ENCODE measurements around the gene ALDOB. TPM values are rescaled to one million over a fixed set of nuclear protein-coding genes. Genes with fewer than 3 reads are reported as not detected.

Gene ALDOB
- total RNA-seq (2022) (not detected in 2 replicates), Bru-seq, nascent RNA (not detected), BruChase-seq, experiment 1, labeled RNA remaining after a 6-hour chase (percentile 4 among the genes with signal in this experiment), BruChase-seq, experiment 2, labeled RNA remaining after a 2-hour chase (percentile 6 among the genes with signal in this experiment)
- long read RNA-seq = 0 reads

DNA sequence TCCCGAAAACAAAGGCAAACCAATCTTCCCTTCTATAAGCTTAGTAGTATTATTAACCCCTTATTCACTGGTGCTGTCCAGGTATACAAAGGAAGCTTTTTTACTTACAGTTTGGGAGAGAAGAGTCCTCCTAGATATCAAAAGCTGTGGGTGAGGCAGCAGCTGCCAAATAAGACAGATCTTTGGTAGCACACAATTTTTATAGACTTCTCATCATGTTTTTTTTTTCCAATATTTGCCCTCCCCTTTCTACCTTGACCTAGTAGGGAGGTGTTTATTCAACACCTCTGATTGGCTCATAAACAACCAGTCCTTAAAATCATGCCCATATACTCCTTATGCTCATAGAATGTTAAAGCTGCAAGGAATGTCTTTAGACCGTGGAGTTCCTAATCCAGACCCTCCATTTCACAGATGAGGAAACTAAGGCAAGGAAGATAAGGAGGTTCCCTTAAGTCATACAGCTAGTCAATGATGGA, at the start of gene ALDOB:
ALDOB (minus strand) TSS at position 174 of the 479 bp plus-strand sequence. CDS start 4,887 bp downstream, outside the sequence.
- no TSS peak for BruUV-seq (replicated peaks)
- Mint-ChIP-seq H3K9me3 (ENCODE audit: unreplicated experiment) (no peaks in the 10 kb centered on the region), H3K4me3 (ENCODE audit: unreplicated experiment) (no peak within 1 kb of the TSS), H3K36me3 (ENCODE audit: insufficient read depth, unreplicated experiment) (no peaks in the 10 kb centered on the region), H3K27ac (ENCODE audit: low read depth, unreplicated experiment) (no peak within 1 kb of the TSS), H3K4me1 (ENCODE audit: insufficient read depth, unreplicated experiment) (no peaks in the 10 kb centered on the region), H3K27me3 (ENCODE audit: insufficient read depth, unreplicated experiment) (peaks cover 36% of the 10 kb centered on the region)
- TF ChIP-seq, protein P1, sequence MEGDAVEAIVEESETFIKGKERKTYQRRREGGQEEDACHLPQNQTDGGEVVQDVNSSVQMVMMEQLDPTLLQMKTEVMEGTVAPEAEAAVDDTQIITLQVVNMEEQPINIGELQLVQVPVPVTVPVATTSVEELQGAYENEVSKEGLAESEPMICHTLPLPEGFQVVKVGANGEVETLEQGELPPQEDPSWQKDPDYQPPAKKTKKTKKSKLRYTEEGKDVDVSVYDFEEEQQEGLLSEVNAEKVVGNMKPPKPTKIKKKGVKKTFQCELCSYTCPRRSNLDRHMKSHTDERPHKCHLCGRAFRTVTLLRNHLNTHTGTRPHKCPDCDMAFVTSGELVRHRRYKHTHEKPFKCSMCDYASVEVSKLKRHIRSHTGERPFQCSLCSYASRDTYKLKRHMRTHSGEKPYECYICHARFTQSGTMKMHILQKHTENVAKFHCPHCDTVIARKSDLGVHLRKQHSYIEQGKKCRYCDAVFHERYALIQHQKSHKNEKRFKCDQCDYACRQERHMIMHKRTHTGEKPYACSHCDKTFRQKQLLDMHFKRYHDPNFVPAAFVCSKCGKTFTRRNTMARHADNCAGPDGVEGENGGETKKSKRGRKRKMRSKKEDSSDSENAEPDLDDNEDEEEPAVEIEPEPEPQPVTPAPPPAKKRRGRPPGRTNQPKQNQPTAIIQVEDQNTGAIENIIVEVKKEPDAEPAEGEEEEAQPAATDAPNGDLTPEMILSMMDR (IDR thresholded peaks at IDR 0.05; ENCODE audit: unreplicated experiment) = no peak
- no peak for DNase-seq (ENCODE audit: unreplicated experiment)
- POLR2A ChIA-PET = no interaction called here
- intact Hi-C loops (cut with micrococcal nuclease) = no loop called here
- CTCF ChIA-PET = interaction anchor here (0.6 to 1.7 kb wide), 5 partner anchors 9 to 131 kb away, joined by 3 to 5 read pairs (median 4); no protein-coding TSS in a partner anchor

DNA sequence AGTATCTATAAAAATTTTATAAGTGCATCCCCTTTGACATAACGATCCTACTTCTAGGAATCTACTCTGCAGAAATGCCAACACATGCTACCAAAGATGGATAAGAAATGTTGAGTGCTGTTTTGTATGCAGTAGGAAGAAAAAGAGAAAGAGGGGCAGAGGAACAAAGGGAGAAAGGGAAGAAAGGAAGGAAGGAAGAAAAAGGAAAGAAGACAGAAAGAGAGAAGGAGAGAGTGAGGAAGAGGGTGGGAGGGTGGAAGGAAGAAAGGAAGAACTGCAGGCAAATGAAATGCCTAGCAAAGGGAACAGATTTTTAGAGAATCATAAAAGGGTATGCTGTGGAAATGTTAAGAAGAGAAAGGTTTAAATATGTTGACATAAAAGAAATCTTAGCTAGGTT, 48.5 kb upstream of the ALDOB start:
- TF ChIP-seq, protein P1 (IDR thresholded peaks at IDR 0.05; ENCODE audit: unreplicated experiment) = no peak
- Mint-ChIP-seq H3K36me3 (ENCODE audit: insufficient read depth, unreplicated experiment) (no peaks in the 10 kb centered on the region), H3K9me3 (ENCODE audit: unreplicated experiment) (no peaks in the 10 kb centered on the region), H3K4me1 (ENCODE audit: insufficient read depth, unreplicated experiment) (peaks cover 52% of the 10 kb centered on the region), H3K27ac (ENCODE audit: low read depth, unreplicated experiment) (no peak overlapping the region), H3K27me3 (ENCODE audit: insufficient read depth, unreplicated experiment) (no peaks in the 10 kb centered on the region), H3K4me3 (ENCODE audit: unreplicated experiment) (no peak overlapping the region)
- BruUV-seq (replicated peaks) = no TSS peak
- no peak for DNase-seq (ENCODE audit: unreplicated experiment)
- intact Hi-C loops (cut with micrococcal nuclease) = no loop called here
- ChIA-PET POLR2A (interaction anchor here (0.8 to 7.7 kb wide), 6 partner anchors 16 to 55 kb away, joined by 4 to 92 read pairs (median 5); no protein-coding TSS in a partner anchor), CTCF (interaction anchor here (0.7 to 15.0 kb wide), 4 partner anchors 19 to 96 kb away, joined by 3 to 173 read pairs (median 4); no protein-coding TSS in a partner anchor)

DNA sequence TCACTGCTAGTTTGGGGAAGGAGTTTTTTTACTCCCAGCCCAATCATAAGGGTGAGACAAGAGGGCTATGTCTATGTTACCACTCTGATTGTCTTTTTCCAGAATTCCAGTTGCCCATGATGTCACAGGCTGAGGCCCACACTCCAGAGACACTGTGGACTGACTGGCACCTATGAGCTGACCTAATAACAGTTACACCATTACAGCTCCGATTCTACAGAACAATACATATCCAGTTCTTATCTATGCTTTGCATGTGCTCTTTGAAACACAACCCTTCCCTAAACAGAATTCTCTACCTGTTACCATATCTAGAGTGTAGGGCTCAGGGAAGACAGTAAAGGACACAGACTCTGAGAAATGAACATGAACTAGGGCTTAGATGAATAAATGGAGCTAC, 45.7 kb upstream of the ALDOB start:
- no peak for DNase-seq (ENCODE audit: unreplicated experiment)
- TF ChIP-seq, protein P1 (IDR thresholded peaks at IDR 0.05; ENCODE audit: unreplicated experiment) = no peak
- peak overlapping the region; percentile 19 for H3K4me3 Mint-ChIP-seq (ENCODE audit: unreplicated experiment)
- H3K27ac Mint-ChIP-seq (ENCODE audit: low read depth, unreplicated experiment) = peak overlapping the region; percentile 60
- ChIA-PET POLR2A (interaction anchor here (0.8 to 7.7 kb wide), 7 partner anchors 13 to 53 kb away, joined by 3 to 92 read pairs (median 6); partner anchors contain the start of gene RNF20), CTCF (interaction anchor here (0.9 to 15.0 kb wide), 10 partner anchors 9 to 86 kb away, joined by 3 to 173 read pairs (median 6); no protein-coding TSS in a partner anchor)
- H3K9me3 Mint-ChIP-seq (ENCODE audit: unreplicated experiment) = no peaks in the 10 kb centered on the region
- H3K27me3 Mint-ChIP-seq (ENCODE audit: insufficient read depth, unreplicated experiment) = no peaks in the 10 kb centered on the region
- peaks cover 73% of the 10 kb centered on the region for H3K4me1 Mint-ChIP-seq (ENCODE audit: insufficient read depth, unreplicated experiment)
- intact Hi-C loops (cut with micrococcal nuclease) = no loop called here
- BruUV-seq (replicated peaks) = no TSS peak
- H3K36me3 Mint-ChIP-seq (ENCODE audit: insufficient read depth, unreplicated experiment) = peaks cover 3% of the 10 kb centered on the region

DNA sequence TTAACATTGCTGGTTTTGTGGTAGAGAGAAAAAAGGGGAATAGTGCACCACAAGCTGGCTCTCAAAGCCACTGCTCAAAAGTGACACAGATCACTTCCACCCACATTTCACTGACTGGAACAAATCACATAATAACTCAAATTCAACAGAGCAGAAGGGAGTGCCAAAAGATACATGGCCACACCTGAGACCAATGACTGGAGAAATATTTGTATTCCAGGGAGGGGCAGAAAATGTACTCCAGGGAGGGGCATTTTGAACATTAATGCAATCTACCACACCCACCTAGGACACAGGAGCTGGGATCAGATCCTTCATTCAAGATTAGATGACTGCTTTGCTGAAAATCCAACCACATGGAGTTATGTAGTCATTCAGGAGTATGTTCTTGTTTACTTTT, 44.8 kb upstream of the ALDOB start:
- Mint-ChIP-seq H3K4me1 (ENCODE audit: insufficient read depth, unreplicated experiment) (peaks cover 68% of the 10 kb centered on the region), H3K36me3 (ENCODE audit: insufficient read depth, unreplicated experiment) (peaks cover 7% of the 10 kb centered on the region), H3K27ac (ENCODE audit: low read depth, unreplicated experiment) (peak overlapping the region; percentile 60), H3K9me3 (ENCODE audit: unreplicated experiment) (no peaks in the 10 kb centered on the region), H3K4me3 (ENCODE audit: unreplicated experiment) (peak overlapping the region; percentile 33), H3K27me3 (ENCODE audit: insufficient read depth, unreplicated experiment) (no peaks in the 10 kb centered on the region)
- ChIA-PET CTCF (interaction anchor here (0.6 to 15.0 kb wide), 8 partner anchors 10 to 57 kb away, joined by 4 to 173 read pairs (median 6); no protein-coding TSS in a partner anchor), POLR2A (interaction anchor here (0.5 to 7.7 kb wide), 13 partner anchors 8 to 107 kb away, joined by 3 to 92 read pairs (median 9); partner anchors contain the start of genes MRPL50, RNF20 and ZNF189)
- peak; percentile 62 for DNase-seq (ENCODE audit: unreplicated experiment)
- no TSS peak for BruUV-seq (replicated peaks)
- TF ChIP-seq, protein P1 (IDR thresholded peaks at IDR 0.05; ENCODE audit: unreplicated experiment) = no peak
- intact Hi-C loops (cut with micrococcal nuclease) = no loop called here

Measured in MCF 10A (cell line).